LNCAP (cell line): ENCODE results near the gene TGOLN2.

Experiments used
- CTCF ChIP-seq: fragments of 450-650 bp; IDR thresholded peaks from 2 replicates; pipeline ENCODE4 v1.5.1; 2017; ENCODE audit warnings: mild to moderate bottlenecking

TGOLN2 gene

DNA sequence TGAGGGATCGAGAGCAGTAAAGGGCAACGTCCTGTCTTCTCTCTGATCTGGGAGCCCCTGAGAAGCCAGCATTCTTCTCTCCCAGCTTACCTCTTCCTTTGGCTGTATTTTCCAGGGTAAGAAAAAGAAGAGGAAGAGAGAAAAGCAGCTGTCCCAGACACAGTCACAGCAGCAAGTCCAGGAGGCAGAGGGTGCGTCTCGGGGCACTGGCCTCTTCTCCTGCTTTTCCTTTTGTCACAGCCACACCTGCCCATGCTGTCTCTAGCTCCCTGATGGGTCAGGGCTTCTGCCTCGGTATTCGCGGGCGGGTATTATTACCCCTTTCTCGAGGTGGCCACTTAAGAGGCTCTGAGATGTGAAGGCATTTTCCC, 20.3 kb downstream of the TGOLN2 start:
- TF ChIP-seq CTCF = no peak

DNA sequence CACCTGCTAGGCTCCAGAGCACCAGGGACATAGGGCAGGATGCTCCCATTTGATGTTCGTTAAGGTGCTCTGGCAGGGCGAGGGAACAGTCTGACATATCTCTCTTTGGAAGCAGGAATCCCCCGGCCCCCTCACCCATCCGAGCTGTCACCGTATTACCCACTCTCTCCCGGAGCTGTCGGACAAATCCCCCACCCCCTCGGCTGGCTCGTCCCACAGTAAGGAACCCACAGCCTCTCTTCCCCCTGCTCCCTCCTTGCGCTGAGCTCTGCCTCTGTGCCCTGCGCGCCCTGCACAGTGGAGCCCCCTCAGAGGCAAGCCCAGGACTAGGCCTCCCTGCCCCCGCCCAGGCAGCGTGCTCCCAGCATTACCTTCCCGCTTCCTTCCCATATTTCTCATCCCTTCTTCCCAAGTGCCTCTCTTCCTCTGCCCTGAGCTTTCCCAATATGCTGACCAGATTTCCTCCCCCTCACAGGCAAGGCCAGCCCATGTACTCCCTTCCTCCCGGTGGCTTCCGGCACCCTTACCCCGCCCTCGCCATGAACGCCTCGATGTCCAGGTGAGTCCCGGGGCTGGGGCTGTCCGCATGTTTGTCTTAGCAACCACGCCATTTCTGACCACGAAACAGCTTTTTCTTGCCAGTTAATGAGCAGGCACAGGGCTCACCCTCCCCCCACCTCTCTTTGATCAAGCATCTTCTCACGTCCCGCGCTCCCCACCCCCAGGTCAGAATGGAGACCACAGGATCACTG, 23.8 kb downstream of the TGOLN2 start:
- TF ChIP-seq CTCF = no peak

DNA sequence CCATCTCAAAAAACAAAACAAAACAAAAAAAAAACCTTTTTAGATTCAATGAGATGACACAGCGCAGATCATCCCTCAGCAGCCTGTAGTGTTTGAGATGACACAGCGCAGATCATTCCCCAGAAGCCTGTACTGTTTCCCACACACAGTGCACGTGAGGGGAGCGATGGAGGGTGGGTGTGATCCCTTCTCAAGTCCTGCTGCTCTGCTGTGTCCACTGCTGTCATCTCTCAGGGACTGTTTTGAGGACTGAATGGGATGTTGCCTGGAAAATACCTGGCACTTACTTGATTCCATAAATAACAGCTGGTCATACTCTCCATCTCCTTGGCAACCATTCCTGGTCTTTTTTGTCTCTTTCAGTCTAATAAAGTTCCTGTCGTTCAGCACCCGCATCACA, 25.7 kb downstream of the TGOLN2 start:
- no peak for TF ChIP-seq CTCF

DNA sequence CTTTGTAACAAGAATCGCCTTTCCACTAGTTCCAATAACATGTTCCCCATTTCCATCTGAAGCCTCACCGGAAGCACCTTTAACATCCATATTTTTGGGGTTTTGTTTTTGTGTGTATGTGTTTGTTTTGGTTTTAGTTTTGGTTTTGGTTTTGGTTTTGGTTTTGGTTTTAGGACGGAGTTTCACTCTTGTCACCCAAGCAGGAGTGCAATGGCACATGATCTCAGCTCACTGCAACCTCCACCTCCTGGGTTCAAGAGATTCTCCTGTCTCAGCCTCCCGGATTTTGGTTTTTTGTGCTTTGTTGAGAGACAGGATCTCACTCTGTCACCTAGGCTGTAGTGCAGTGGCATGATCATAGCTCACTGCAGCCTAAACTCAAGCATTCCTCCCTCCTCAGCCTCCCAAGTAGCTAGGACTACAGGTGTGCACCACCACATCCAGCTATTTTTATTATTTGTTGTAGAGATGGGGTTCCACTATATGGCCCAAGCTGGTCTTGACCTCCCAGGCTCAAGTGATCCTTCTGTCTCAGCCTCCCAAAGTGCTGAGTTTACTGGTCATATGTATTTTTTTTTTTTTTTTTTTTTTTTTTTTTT, 36.3 kb downstream of the TGOLN2 start:
- no peak for TF ChIP-seq CTCF

DNA sequence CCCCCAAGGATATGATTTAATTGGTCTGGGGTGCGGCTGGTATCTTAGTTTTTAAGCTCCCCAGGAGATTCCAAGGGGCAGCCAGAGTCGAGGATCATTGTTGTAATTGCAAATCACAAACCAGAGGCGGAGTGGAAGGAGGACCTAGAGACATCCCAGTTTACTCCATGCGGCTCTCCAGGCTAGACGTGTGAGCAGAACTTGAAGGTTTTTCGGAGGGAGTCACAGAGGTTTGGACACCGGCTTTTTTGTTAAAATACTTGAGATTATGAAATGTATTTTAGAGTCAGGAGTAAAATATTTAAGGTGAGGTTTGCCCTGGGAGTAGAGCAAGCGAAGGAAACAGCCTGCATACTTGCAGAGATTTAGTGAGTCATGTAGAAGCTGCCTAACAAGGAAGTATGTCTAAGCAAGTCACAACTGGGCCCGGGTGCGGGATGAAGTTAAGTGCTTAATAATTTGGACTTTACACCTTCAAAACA, 39.5 kb downstream of the TGOLN2 start:
- TF ChIP-seq CTCF = no peak

DNA sequence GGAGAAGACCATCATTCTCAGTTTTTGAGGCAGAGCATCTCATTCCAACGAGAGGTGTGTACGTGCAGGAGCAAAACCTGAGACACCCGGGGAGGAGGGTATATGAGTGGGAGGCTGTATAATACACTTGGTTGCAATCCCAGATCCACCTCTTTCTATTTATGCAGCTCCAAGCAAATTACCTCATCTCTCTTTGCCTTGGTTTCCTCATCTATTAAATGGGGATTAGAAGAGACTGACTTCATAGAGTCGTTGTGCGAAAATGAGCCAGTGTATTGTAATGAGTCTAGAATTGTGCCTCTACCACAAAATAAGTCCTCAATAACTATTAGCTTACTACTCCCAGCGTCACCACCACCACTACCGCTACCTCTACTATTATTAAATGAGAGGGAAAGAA, 40.1 kb downstream of the TGOLN2 start:
- TF ChIP-seq CTCF = no peak

- TF ChIP-seq CTCF = no peak
Measured at GRCh38 chr2:85286918-85287317, 40.9 kb downstream of the TGOLN2 start.
